Measurements from ENCODE around the gene MTMR1. TPM values are rescaled to one million over a fixed set of nuclear protein-coding genes. Genes with fewer than 3 reads are reported as not detected.

Gene MTMR1
- total RNA-seq, 4 donors from 2014 or later = 8.3 to 11.5 (median 11.0) TPM

DNA sequence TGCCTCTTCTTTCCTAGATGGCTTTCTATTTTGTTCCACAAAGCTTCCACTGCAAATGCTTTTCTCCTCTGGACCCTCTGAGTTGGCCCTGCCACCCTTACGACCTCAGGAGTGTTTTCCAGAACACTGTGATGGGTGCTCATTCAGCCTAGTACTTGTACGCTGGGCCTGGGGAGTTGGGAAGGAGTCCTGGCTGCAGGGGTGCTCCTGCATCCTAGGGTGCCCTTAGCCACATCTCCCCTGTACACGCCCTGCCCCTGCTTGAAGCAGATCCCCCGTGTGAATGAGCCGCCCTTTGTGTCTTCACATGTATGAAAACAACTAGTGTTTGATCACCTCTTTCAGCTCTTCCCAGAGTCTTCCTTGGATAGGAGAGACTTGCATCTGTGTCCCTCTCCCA lies 64.2 kb downstream of the MTMR1 start:
- 86 to 95% methylated on average over 2 to 5 of the region's 5 CpGs for WGBS, 2 donors

DNA sequence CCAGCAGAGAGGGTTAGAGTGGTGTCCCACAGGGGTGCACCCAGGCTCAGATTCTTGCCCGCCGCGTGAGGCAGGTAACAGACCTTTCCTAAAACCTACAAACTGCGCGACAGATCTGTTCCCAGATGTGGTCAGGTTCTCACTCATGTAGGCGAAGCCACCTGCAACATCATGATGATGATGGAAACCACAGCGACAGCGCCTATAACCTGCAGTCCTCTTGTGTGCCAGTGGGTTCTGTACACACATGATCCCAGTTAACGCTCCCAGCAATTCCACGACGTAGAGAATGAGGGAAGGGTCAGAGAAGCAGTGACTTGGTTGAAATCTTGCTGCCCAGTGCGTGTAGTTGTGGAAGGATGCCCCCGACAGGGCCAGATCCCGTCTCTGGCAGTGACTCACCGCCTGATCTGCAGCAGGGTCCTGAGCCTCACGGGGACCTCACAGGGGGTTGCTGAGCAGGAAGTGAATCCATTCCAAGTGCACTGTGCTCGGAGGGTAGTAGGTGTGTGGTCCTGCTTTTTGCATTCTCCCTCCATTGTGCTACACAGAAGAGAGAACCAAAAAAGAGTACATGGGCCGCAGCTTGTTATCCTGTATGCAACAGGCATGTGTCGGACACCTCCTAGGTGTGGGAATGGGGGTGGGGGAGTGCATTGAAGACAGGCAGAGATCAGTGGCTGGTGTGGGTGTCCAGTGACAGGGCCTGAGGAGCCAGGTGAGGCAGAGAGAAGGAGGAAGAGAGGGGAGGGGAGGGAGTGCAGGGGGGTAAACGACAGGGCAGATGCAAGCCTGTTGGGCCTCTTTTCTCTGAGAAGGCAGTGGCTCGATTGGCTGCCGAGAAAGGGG lies 66.6 kb downstream of the MTMR1 start:
- Histone ChIP-seq H3K9me3 (no peaks in the 10 kb centered on the region), H3K4me3 (no peak overlapping the region), H3K4me1 (no peaks in the 10 kb centered on the region), H3K36me3 (peaks cover 0 to 25% (median 0%) of the 10 kb centered on the region in 3 donors), H3K27ac (no peak overlapping the region), H3K27me3 (no peaks in the 10 kb centered on the region)
- 81 to 83% methylated on average over 18 to 22 of the region's 22 CpGs for WGBS, 2 donors
- TF ChIP-seq POLR2A (IDR thresholded peaks at IDR 0.05) = no peak
- TF ChIP-seq, protein P1, sequence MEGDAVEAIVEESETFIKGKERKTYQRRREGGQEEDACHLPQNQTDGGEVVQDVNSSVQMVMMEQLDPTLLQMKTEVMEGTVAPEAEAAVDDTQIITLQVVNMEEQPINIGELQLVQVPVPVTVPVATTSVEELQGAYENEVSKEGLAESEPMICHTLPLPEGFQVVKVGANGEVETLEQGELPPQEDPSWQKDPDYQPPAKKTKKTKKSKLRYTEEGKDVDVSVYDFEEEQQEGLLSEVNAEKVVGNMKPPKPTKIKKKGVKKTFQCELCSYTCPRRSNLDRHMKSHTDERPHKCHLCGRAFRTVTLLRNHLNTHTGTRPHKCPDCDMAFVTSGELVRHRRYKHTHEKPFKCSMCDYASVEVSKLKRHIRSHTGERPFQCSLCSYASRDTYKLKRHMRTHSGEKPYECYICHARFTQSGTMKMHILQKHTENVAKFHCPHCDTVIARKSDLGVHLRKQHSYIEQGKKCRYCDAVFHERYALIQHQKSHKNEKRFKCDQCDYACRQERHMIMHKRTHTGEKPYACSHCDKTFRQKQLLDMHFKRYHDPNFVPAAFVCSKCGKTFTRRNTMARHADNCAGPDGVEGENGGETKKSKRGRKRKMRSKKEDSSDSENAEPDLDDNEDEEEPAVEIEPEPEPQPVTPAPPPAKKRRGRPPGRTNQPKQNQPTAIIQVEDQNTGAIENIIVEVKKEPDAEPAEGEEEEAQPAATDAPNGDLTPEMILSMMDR (IDR thresholded peaks at IDR 0.05) = no peak
- no peak for TF ChIP-seq EP300 (IDR thresholded peaks at IDR 0.05)
- DNase-seq (ENCODE audit: low spot score in 2 of 2) = no peak

More for the DNA sequence above, 64.2 kb downstream of the MTMR1 start:
- Histone ChIP-seq H3K9me3 (no peaks in the 10 kb centered on the region), H3K4me3 (no peak overlapping the region), H3K36me3 (peaks cover 0 to 25% (median 0%) of the 10 kb centered on the region in 3 donors), H3K4me1 (no peaks in the 10 kb centered on the region), H3K27me3 (no peaks in the 10 kb centered on the region), H3K27ac (no peak overlapping the region)
- DNase-seq (ENCODE audit: low spot score in 2 of 2) = no peak
- no peak for TF ChIP-seq EP300 (IDR thresholded peaks at IDR 0.05)
- TF ChIP-seq, protein P1 (IDR thresholded peaks at IDR 0.05) = no peak
- TF ChIP-seq POLR2A (IDR thresholded peaks at IDR 0.05) = no peak

DNA sequence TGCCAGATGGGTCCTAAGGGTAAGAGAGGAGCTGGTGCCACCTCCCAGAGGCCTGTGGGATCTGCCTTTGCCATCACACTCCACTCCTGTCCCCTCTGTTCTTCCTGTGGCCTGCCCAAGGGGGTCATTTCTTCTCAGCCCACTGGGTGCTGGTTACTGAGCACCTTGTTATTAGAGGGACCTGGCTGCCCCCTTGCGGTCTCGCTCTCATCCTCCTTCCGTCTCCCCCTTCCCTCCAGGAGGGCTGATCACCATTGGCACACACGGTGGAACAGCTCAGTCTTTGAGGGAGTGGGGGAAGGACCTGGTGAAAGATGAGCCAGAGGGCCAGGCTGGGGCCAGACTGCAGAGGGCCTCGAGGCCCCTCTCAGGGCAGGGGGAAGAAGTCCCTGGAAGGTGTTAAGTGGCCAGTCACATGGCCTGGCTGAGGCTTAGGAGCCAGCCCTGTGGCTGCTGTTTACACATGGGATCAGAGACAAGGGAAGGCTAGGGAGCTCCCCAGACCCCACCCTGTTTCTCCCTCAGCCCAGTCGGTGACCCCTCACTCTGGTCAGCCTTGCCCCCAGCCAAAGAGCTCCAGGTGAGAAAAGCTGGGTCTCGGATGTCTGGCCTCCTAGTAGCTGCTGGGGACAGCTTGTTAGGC lies 68.1 kb downstream of the MTMR1 start:
- DNase-seq (ENCODE audit: low spot score in 2 of 2) = no peak
- H3K27me3 ChIP-seq = no peaks in the 10 kb centered on the region
- no peaks in the 10 kb centered on the region for H3K9me3 ChIP-seq
- H3K27ac ChIP-seq = no peak overlapping the region
- TF ChIP-seq POLR2A (IDR thresholded peaks at IDR 0.05) = no peak
- TF ChIP-seq, protein P1 (IDR thresholded peaks at IDR 0.05) = no peak
- no peak for TF ChIP-seq EP300 (IDR thresholded peaks at IDR 0.05)
- H3K4me1 ChIP-seq = no peaks in the 10 kb centered on the region
- H3K36me3 ChIP-seq = peaks cover 0 to 20% (median 0%) of the 10 kb centered on the region in 3 donors
- H3K4me3 ChIP-seq = no peak overlapping the region
- whole genome bisulfite sequencing, 2 donors = 61 to 62% methylated on average over 7 of the region's 7 CpGs

DNA sequence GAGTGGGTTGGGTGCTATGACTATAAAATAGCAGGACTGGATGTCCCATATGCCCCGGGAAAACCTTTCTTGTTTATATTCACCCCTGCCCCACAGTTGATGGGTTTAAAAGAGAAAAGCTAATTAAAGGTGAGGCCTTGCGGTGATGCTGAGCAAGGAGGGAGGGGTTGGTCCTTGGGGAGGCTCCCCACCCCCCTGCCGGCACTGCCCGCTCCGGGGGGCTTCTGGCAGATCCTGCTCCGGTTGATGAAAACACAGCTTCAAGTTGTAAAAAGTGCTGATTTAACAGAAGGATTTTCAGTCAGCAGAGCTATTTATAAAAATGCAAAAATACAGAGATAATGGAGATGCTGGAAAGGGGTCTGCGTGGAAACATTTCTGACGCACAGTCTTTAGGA lies 68.6 kb downstream of the MTMR1 start:
- Histone ChIP-seq H3K9me3 (no peaks in the 10 kb centered on the region), H3K4me3 (no peak overlapping the region), H3K27me3 (no peaks in the 10 kb centered on the region), H3K4me1 (no peaks in the 10 kb centered on the region), H3K36me3 (peaks cover 0 to 15% (median 0%) of the 10 kb centered on the region in 3 donors), H3K27ac (no peak overlapping the region)
- no peak for DNase-seq (ENCODE audit: low spot score in 2 of 2)
- 78 to 87% methylated on average over 8 of the region's 8 CpGs for whole genome bisulfite sequencing, 2 donors
- TF ChIP-seq POLR2A (IDR thresholded peaks at IDR 0.05) (no peak), EP300 (IDR thresholded peaks at IDR 0.05) (no peak)
- TF ChIP-seq, protein P1 (IDR thresholded peaks at IDR 0.05) = no peak

All from tibial nerve (tissue), 4 donors.